GM12878 (cell line): Measurements from ENCODE around the gene LBH. TPM values are rescaled to one million over a fixed set of nuclear protein-coding genes. Genes with fewer than 3 reads are reported as not detected.
A peak's percentile ranks its signal among the peaks of the same experiment; 100 is the strongest.

ENCODE experiments used
- HSF1 ChIP-seq: fragments of 150-350 bp; IDR thresholded peaks from 2 replicates; pipeline ENCODE4 v1.6.1; 2014; ENCODE audit warnings: mild to moderate bottlenecking, low read depth, low read length
- MLLT1 ChIP-seq: fragments of 450-650 bp; IDR thresholded peaks from 2 replicates; pipeline ENCODE4 v1.6.1; 2016; ENCODE audit warnings: mild to moderate bottlenecking
- NR2C1 ChIP-seq: fragments of 450-650 bp; IDR thresholded peaks from 2 replicates; pipeline ENCODE4 v1.6.1; 2017; ENCODE audit warnings: antibody characterized with exemption, mild to moderate bottlenecking, moderate library complexity
- STAT1 ChIP-seq: fragments of 450-650 bp; conservative IDR thresholded peaks from 2 replicates; pipeline ENCODE4 v1.6.1; 2014; ENCODE audit warnings: antibody characterized with exemption, mild to moderate bottlenecking
- SUZ12 ChIP-seq: fragments of 200-600 bp; sonication (generic); IDR thresholded peaks from one replicate; pipeline ENCODE4 v1.6.1; 2018; ENCODE audit warnings: antibody characterized with exemption, mild to moderate bottlenecking; ENCODE audit not compliant: unreplicated experiment
- ZBED1 ChIP-seq: IDR thresholded peaks from 2 replicates; pipeline ENCODE4 v1.6.1; 2016; ENCODE audit warnings: borderline replicate concordance
- ZBTB11 ChIP-seq: fragments of 450-650 bp; formaldehyde crosslinking; IDR thresholded peaks from 2 replicates; pipeline ENCODE4 v1.5.0; 2022; ENCODE audit warnings: mild to moderate bottlenecking, missing genetic modification characterization
- ZBTB33 ChIP-seq: fragments of 450-650 bp; IDR thresholded peaks from 2 replicates; pipeline ENCODE4 v1.6.1; 2017; ENCODE audit warnings: mild to moderate bottlenecking
- ZBTB4 ChIP-seq: fragments of 450-650 bp; formaldehyde crosslinking; IDR thresholded peaks from 2 replicates; pipeline ENCODE4 v1.4.0; 2022; ENCODE audit warnings: mild to moderate bottlenecking, moderate library complexity
- ZNF622 ChIP-seq: fragments of 450-650 bp; IDR thresholded peaks from 2 replicates; pipeline ENCODE4 v1.6.1; 2017; ENCODE audit warnings: mild to moderate bottlenecking, inconsistent platforms
- ZNF687 ChIP-seq: fragments of 450-650 bp; IDR thresholded peaks from 2 replicates; pipeline ENCODE4 v1.6.1; 2017; ENCODE audit warnings: mild to moderate bottlenecking, moderate library complexity
- ZSCAN29 ChIP-seq: fragments of 450-650 bp; IDR thresholded peaks from 2 replicates; pipeline ENCODE4 v1.6.1; 2017; ENCODE audit warnings: mild to moderate bottlenecking, moderate library complexity
- polyA plus RNA-seq, 11 experiments: library from polyadenylated mRNA; depleted of rRNA in 4 of 11; unstranded in 6 of 11; stranded (reverse) in 5 of 11; fragments of >200 nt; fragmentation: Nextera tagmentation in 4 of 11; fragmentation: Illumina TruSeq in 1 of 11; extraction: Ambion mirVana in 4 of 11; extraction: Trizol in 1 of 11; gene quantifications; 1 replicate in 1 of 11; 2 replicates in 10 of 11; pipeline versions ENCODE4 v1.2.1 to v1.2.3, GENCODE V29; 2011 to 2016; ENCODE audit warnings: inconsistent platforms in 2 of 11, missing spikeins in 2 of 11, low read depth in 1 of 11
- total RNA-seq, 4 experiments: library from RNA; depleted of rRNA in 3 of 4; stranded (reverse); fragments of >200 nt in 3 of 4; fragmentation: Illumina TruSeq in 1 of 4; extraction: Trizol in 1 of 4; gene quantifications; 2 replicates each; pipeline versions ENCODE4 v1.2.1 to v1.2.3, GENCODE V29; 2013 to 2021

LBH gene
- total and polyA plus RNA-seq, 10 of the 15 experiments (the other 5 are each of a cell fraction or from before 2014, with no cell fraction given): 9.3 to 133 (median 34.1) TPM

- TF ChIP-seq ZBTB11 (CRISPR knock-in tag): no peak
- no peak for TF ChIP-seq STAT1
- no peak for TF ChIP-seq NR2C1
- TF ChIP-seq ZNF622: no peak
- no peak for TF ChIP-seq ZBED1
- TF ChIP-seq ZBTB33: no peak
- TF ChIP-seq ZNF687: no peak
- no peak for TF ChIP-seq ZSCAN29
- no peak for TF ChIP-seq SUZ12
- TF ChIP-seq ZBTB4 (CRISPR knock-in tag): no peak
- TF ChIP-seq MLLT1: peak; percentile 77; the same call in 1 of the 2 replicates
- no peak for TF ChIP-seq HSF1
Measured at GRCh38 chr2:30226144-30227032, 4.9 kb upstream of the LBH start (continued).
